Neural cell (in vitro differentiated cells): ENCODE results near the gene UBFD1.

Experiments used
- CTCF ChIP-seq: fragments of 450-650 bp; IDR thresholded peaks from 2 replicates; pipeline ENCODE4 v1.5.1; 2014; ENCODE audit warnings: antibody characterized with exemption, mild to moderate bottlenecking, moderate library complexity; ENCODE audit not compliant: poor library complexity, severe bottlenecking
- EZH2 ChIP-seq: fragments of 200-600, 300-800 bp; shearing (Covaris generic), sonication (generic); IDR thresholded peaks from 2 replicates; pipeline ENCODE4 v1.6.1; 2014; ENCODE audit warnings: antibody characterized with exemption, low read length, borderline replicate concordance, mild to moderate bottlenecking; ENCODE audit not compliant: insufficient read depth, poor library complexity, severe bottlenecking
- MXI1 ChIP-seq: fragments of 450-650 bp; conservative IDR thresholded peaks from 2 replicates; pipeline ENCODE4 v1.6.1; 2014; ENCODE audit warnings: antibody characterized with exemption, mild to moderate bottlenecking; ENCODE audit not compliant: poor library complexity, severe bottlenecking
- POLR2AphosphoS5 ChIP-seq: IDR thresholded peaks from 2 replicates; pipeline ENCODE4 v1.6.1; 2012
- RAD21 ChIP-seq: fragments of 450-650 bp; conservative IDR thresholded peaks from 2 replicates; pipeline ENCODE4 v1.6.1; 2014; ENCODE audit warnings: antibody characterized with exemption, mild to moderate bottlenecking, moderate library complexity
- SMC3 ChIP-seq: fragments of 450-650 bp; conservative IDR thresholded peaks from 2 replicates; pipeline ENCODE4 v1.6.1; 2014; ENCODE audit warnings: antibody characterized with exemption, mild to moderate bottlenecking, moderate library complexity; ENCODE audit not compliant: poor library complexity
- TAF1 ChIP-seq: IDR thresholded peaks from 2 replicates; pipeline ENCODE4 v1.6.1; 2012; ENCODE audit warnings: low read depth
- TF ChIP-seq, protein P1 (sequence below): IDR thresholded peaks from 2 replicates; pipeline ENCODE4 v1.6.1; 2012; ENCODE audit warnings: borderline replicate concordance

DNA sequence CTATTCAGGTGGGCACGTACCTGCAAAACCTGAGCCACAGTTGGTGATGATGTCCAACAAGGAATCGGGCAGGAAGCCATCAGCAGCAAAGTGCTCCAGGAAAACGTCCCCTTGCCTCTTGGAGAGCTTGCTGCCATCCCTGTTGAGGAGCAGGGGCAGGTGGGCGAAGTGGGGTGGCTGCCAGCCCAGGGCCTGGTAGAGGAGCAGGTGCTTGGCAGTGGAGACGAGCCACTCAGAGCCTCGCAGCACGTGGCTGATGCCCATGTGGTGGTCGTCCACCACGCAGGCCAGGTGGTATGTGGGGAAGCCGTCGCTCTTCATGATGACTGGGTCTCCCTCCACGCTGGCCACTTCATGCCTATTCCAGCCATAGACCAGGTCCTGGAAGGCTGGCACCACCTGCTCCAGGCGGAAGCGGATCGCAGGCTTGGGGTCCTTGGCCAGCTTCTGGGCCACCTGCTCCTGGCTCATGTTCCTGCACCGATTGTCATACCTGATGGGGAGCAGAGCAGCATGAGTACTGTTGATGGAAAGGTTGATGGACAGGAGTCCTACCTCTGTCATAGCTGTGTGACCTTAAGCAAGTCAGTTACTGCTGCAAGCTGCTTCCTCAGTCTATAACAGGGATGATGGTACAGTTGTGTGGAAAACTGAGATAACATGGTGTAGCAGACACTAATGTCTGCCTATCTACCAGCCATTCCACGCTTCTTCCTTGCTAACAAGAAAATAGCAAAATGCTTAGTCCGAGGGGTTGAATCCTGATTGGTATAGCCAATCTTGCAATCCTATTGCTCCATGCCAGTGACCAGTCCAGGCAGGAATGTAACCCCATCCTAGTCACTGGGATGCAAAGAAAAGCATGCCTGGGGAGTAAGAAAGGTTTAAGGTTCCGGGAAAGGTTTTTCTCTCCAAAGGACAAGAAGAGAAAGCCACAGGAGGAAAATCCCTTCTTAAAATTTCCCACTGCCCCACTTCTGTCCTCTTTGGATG lies 22.4 kb upstream of the UBFD1 start:
- TF ChIP-seq CTCF: no peak
- TF ChIP-seq, protein P1, sequence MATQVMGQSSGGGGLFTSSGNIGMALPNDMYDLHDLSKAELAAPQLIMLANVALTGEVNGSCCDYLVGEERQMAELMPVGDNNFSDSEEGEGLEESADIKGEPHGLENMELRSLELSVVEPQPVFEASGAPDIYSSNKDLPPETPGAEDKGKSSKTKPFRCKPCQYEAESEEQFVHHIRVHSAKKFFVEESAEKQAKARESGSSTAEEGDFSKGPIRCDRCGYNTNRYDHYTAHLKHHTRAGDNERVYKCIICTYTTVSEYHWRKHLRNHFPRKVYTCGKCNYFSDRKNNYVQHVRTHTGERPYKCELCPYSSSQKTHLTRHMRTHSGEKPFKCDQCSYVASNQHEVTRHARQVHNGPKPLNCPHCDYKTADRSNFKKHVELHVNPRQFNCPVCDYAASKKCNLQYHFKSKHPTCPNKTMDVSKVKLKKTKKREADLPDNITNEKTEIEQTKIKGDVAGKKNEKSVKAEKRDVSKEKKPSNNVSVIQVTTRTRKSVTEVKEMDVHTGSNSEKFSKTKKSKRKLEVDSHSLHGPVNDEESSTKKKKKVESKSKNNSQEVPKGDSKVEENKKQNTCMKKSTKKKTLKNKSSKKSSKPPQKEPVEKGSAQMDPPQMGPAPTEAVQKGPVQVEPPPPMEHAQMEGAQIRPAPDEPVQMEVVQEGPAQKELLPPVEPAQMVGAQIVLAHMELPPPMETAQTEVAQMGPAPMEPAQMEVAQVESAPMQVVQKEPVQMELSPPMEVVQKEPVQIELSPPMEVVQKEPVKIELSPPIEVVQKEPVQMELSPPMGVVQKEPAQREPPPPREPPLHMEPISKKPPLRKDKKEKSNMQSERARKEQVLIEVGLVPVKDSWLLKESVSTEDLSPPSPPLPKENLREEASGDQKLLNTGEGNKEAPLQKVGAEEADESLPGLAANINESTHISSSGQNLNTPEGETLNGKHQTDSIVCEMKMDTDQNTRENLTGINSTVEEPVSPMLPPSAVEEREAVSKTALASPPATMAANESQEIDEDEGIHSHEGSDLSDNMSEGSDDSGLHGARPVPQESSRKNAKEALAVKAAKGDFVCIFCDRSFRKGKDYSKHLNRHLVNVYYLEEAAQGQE: no peak
- no peak for TF ChIP-seq MXI1
- no peak for TF ChIP-seq RAD21
- TF ChIP-seq POLR2AphosphoS5: no peak
- TF ChIP-seq TAF1: no peak
- no peak for TF ChIP-seq EZH2
- TF ChIP-seq SMC3: no peak
